Tibial nerve (tissue), 4 donors: ENCODE data around the gene KCNG4. TPM values are rescaled to one million over a fixed set of nuclear protein-coding genes. Genes with fewer than 3 reads are reported as not detected.

Source experiments
- DNase-seq, 2 donors: peaks; one replicate each; pipeline ENCODE4 v3.0.0-alpha.2; 2019; ENCODE audit warnings: low spot score in 2 of 2
- H3K27ac ChIP-seq, 4 donors: fragments of 200-600 bp; sonication (generic) in 3 of 4; one replicate each; pipeline ENCODE4 v1.5.1; 2017 to 2019; ENCODE audit warnings: mild to moderate bottlenecking in 1 of 4
- H3K27me3 ChIP-seq, 2 donors: fragments of 200-600 bp; sonication (generic) in 1 of 2; one replicate each; pipeline versions ENCODE4 v1.5.1 to v1.6.0; 2017 to 2019
- H3K36me3 ChIP-seq, 3 donors: fragments of 200-600 bp; sonication (generic); one replicate each; pipeline ENCODE4 v1.5.1; 2018 to 2019
- H3K4me1 ChIP-seq, 4 donors: fragments of 200-600 bp; sonication (generic) in 3 of 4; one replicate each; pipeline ENCODE4 v1.5.1; 2017 to 2019
- H3K4me3 ChIP-seq, 4 donors: fragments of 200-600 bp; sonication (generic) in 3 of 4; one replicate each; pipeline ENCODE4 v1.5.1; 2017 to 2019; ENCODE audit warnings: mild to moderate bottlenecking in 1 of 4, moderate library complexity in 1 of 4
- H3K9me3 ChIP-seq, 4 donors: fragments of 200-600 bp; sonication (generic) in 3 of 4; one replicate each; pipeline ENCODE4 v1.5.1; 2017 to 2019
- EP300 ChIP-seq, 2 donors: sonication (generic); formaldehyde crosslinking; IDR thresholded peaks; one replicate each; pipeline ENCODE4 v1.6.1; 2017; ENCODE audit warnings: antibody characterized with exemption in 2 of 2, mild to moderate bottlenecking in 1 of 2
- POLR2A ChIP-seq, 2 donors: fragments of 450-650 bp; IDR thresholded peaks; one replicate each; pipeline ENCODE4 v1.6.1; 2017; ENCODE audit warnings: antibody characterized with exemption in 2 of 2, mild to moderate bottlenecking in 2 of 2, moderate library complexity in 2 of 2
- WGBS, 2 donors: methylation state at CpG; one replicate each; pipeline ENCODE4 v1.1.5; 2018; 5-methylcytosine and 5-hydroxymethylcytosine counted together
- total RNA-seq, 4 donors: library from RNA; depleted of rRNA; stranded (reverse); fragments of >200 nt; gene quantifications; one replicate each; pipeline ENCODE4 v1.1.0, GENCODE V29; 2016
- TF ChIP-seq, protein P1 (sequence below), 5 experiments: fragments of 200-600 bp in 3 of 5; fragments of 450-650 bp in 2 of 5; sonication (generic) in 3 of 5; IDR thresholded peaks; one replicate each; pipeline ENCODE4 v1.5.1; 2016 to 2019; ENCODE audit warnings: antibody characterized with exemption in 5 of 5, mild to moderate bottlenecking in 3 of 5, moderate library complexity in 2 of 5

The KCNG4 gene
- total RNA-seq, 4 donors from 2014 or later, result 0.30 TPM; not detected in 3

DNA sequence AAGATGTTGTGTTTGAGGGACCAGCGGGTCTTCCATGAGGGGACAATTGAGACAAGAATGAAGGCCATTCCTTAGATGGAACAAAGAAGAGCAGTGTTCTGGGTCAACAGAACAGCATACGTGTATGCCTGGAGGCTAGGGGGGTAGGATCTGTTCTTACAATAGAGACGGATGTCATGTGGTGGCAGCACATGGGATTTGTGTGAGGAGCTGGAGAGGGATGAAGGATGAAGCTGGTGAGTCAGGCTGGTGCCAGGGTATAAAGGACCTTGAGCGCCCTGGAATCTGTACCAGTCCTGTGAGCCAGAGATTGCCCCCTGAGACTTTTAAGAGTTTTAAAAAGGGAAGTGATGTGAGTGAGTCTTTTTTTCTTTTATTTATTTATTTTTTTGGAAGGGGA is 32.1 kb upstream of the KCNG4 start:
- no peak overlapping the region for H3K27ac ChIP-seq
- H3K36me3 ChIP-seq, result no peaks in the 10 kb centered on the region
- no peak for DNase-seq
- no peaks in the 10 kb centered on the region for H3K27me3 ChIP-seq
- WGBS, 2 donors, result 54% methylated on average over 4 of the region's 4 CpGs
- H3K4me3 ChIP-seq, result no peak overlapping the region
- no peaks in the 10 kb centered on the region for H3K9me3 ChIP-seq
- no peaks in the 10 kb centered on the region for H3K4me1 ChIP-seq
- TF ChIP-seq POLR2A (IDR thresholded peaks at IDR 0.05), result no peak
- TF ChIP-seq, protein P1, sequence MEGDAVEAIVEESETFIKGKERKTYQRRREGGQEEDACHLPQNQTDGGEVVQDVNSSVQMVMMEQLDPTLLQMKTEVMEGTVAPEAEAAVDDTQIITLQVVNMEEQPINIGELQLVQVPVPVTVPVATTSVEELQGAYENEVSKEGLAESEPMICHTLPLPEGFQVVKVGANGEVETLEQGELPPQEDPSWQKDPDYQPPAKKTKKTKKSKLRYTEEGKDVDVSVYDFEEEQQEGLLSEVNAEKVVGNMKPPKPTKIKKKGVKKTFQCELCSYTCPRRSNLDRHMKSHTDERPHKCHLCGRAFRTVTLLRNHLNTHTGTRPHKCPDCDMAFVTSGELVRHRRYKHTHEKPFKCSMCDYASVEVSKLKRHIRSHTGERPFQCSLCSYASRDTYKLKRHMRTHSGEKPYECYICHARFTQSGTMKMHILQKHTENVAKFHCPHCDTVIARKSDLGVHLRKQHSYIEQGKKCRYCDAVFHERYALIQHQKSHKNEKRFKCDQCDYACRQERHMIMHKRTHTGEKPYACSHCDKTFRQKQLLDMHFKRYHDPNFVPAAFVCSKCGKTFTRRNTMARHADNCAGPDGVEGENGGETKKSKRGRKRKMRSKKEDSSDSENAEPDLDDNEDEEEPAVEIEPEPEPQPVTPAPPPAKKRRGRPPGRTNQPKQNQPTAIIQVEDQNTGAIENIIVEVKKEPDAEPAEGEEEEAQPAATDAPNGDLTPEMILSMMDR (IDR thresholded peaks at IDR 0.05), result no peak
- no peak for TF ChIP-seq EP300 (IDR thresholded peaks at IDR 0.05)

DNA sequence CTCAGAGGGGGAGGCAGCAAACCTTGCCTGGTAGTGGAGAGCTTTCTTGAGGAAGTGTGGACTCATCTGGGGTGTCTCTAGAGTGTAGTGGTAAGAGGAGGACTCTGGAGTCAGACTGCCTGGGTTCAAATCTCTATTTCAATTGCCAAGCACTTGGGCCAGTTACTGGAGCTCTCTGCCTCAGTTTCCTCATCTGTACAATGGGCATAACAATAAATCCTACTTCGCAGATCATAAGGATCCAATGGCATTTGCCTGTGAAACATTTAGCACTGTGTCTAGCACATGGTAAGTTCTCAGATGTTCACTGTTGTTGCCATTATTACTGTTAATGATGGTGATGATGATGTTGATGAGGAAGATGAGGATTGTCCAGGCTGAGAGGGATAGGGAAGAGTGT is 31.2 kb upstream of the KCNG4 start:
- TF ChIP-seq, protein P1 (IDR thresholded peaks at IDR 0.05), result no peak
- TF ChIP-seq EP300 (IDR thresholded peaks at IDR 0.05) (no peak), POLR2A (IDR thresholded peaks at IDR 0.05) (no peak)

DNA sequence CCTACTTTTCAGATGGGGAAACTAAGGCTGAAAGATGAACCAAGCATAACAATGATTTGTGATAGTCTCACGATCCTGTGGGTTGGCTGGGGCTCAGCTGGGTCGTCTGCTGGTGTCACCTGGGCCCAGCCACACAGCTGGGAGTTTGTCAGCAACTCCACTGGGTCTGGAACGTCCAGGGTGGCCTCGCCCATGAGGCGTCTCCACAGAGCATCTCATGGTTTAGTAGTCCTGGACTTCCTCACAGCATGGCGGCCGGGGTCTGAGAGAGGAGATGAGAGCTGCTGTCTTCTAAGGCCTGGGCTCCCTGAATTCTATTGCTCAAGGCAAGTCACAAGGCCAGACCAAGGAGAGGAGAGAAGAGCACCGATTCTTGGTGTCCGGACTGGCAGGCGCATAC is 30.7 kb upstream of the KCNG4 start:
- Histone ChIP-seq H3K4me3 (no peak overlapping the region), H3K36me3 (no peaks in the 10 kb centered on the region), H3K27ac (no peak overlapping the region), H3K27me3 (no peaks in the 10 kb centered on the region), H3K4me1 (no peaks in the 10 kb centered on the region), H3K9me3 (no peaks in the 10 kb centered on the region)
- 81 to 86% methylated on average over 9 to 10 of the region's 10 CpGs for WGBS, 2 donors
- TF ChIP-seq, protein P1 (IDR thresholded peaks at IDR 0.05), result no peak
- TF ChIP-seq EP300 (IDR thresholded peaks at IDR 0.05), result no peak
- TF ChIP-seq POLR2A (IDR thresholded peaks at IDR 0.05), result no peak
- no peak for DNase-seq

More for the DNA sequence above, 31.2 kb upstream of the KCNG4 start:
- Histone ChIP-seq H3K36me3 (no peaks in the 10 kb centered on the region), H3K4me3 (no peak overlapping the region), H3K27ac (no peak overlapping the region), H3K27me3 (no peaks in the 10 kb centered on the region), H3K4me1 (no peaks in the 10 kb centered on the region), H3K9me3 (no peaks in the 10 kb centered on the region)
- 90 to 92% methylated on average over 1 of the region's 1 CpG for WGBS, 2 donors
- DNase-seq, result no peak

DNA sequence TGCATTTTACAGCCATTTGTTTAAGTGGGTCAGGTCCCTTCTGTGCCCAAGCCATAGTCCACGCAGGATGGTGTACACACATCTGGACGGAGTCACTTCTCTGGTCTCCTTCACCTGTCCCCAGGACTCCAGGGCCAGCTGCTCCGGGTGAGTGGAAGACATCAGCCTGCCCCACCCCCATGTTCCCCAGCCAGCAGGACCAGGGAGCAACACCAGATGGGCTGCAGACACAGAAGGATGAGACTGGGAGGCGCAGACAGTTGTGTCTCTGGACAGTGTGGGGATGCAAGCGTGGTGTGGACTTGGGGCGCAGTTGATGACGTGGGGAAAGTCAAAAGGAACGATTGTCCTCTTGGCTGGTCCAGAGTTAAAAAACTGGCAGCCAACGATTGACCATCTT is 30.3 kb upstream of the KCNG4 start:
- no peak overlapping the region for H3K27ac ChIP-seq
- WGBS, 2 donors, result 86 to 88% methylated on average over 9 of the region's 9 CpGs
- TF ChIP-seq, protein P1 (IDR thresholded peaks at IDR 0.05), result no peak
- TF ChIP-seq POLR2A (IDR thresholded peaks at IDR 0.05) (no peak), EP300 (IDR thresholded peaks at IDR 0.05) (no peak)
- no peaks in the 10 kb centered on the region for H3K27me3 ChIP-seq
- no peaks in the 10 kb centered on the region for H3K36me3 ChIP-seq
- DNase-seq, result no peak
- no peaks in the 10 kb centered on the region for H3K9me3 ChIP-seq
- H3K4me1 ChIP-seq, result no peaks in the 10 kb centered on the region
- no peak overlapping the region for H3K4me3 ChIP-seq

DNA sequence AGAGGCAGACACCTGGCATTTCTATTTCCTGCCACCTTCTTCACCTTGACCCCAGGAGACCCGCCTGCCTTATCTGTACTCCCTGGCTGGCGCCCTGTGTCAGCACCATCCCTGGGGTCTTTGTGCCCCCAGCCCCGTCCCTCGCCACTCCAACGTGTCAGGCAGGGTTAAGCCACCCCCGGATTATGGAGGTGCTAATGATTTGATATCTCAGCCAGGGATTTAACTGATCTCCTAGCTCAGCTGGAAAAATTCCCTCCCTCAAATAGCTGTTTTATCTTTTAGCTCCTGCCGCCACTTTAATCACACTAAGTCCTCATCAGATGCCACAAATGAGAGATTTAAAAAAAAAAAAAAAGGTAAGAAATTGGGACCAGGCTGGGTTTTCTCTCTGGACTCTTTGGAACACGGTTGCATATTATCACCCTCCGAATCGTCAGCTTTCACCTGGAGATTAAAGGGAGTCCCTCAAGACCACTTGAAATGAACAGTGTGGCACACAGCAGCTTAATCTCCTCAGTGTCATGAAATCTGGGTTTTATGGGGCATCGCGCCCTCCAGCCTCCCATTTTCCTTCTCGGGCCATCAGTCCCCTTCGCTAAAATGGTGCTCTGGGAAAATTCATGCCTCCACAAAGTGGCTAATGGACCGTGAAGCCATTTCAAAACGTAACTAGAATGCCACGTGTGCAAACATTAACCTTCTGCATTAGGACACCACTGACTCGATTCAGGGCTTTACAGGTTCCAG is 28.7 kb upstream of the KCNG4 start:
- WGBS, 2 donors, result 50% methylated on average over 18 of the region's 18 CpGs
- H3K4me3 ChIP-seq, result no peak overlapping the region
- DNase-seq, result no peak

More for the DNA sequence above, 28.7 kb upstream of the KCNG4 start:
- Histone ChIP-seq H3K27me3 (no peaks in the 10 kb centered on the region), H3K4me1 (no peaks in the 10 kb centered on the region), H3K9me3 (no peaks in the 10 kb centered on the region), H3K36me3 (no peaks in the 10 kb centered on the region), H3K27ac (no peak overlapping the region)
- no peak for TF ChIP-seq POLR2A (IDR thresholded peaks at IDR 0.05)
- TF ChIP-seq EP300 (IDR thresholded peaks at IDR 0.05), result no peak
- TF ChIP-seq, protein P1 (IDR thresholded peaks at IDR 0.05), result no peak
